Activated T-cell treated with anti-CD3 and anti-CD28 coated beads, Interleukin-2, amount 50 U/mL, for 72 hours (primary cell): ENCODE results near the gene HPSE2. TPM values are rescaled to one million over a fixed set of nuclear protein-coding genes. Genes with fewer than 3 reads are reported as not detected.

ENCODE experiments used
- ATAC-seq, 2 donors: fragments of 150-1000 bp; cut with Tn5 transposase; replicated peaks in 1 of 2; 2 replicates each; pipeline ENCODE4 v1.10.0; 2021; ENCODE audit warnings: moderate library complexity in 2 of 2, mild to moderate bottlenecking in 1 of 2
- DNase-seq, 2 donors: peaks; one replicate each; pipeline ENCODE4 v3.0.0; 2021 to 2022; ENCODE audit warnings: mixed read lengths in 1 of 2
- H3K27ac Mint-ChIP-seq: one replicate; pipeline ENCODE4 v1.8.0; 2022; ENCODE audit warnings: mild to moderate bottlenecking, moderate library complexity, mixed read lengths
- H3K27me3 Mint-ChIP-seq: one replicate; pipeline ENCODE4 v1.8.0; 2022; ENCODE audit warnings: low read depth, mixed read lengths
- H3K36me3 Mint-ChIP-seq, 2 donors: one replicate each; pipeline ENCODE4 v1.8.0; 2022; ENCODE audit warnings: mixed read lengths in 2 of 2, mild to moderate bottlenecking in 1 of 2; ENCODE audit not compliant: insufficient read depth in 2 of 2
- H3K4me1 Mint-ChIP-seq: one replicate; pipeline ENCODE4 v1.8.0; 2022; ENCODE audit warnings: low read depth, mixed read lengths
- H3K4me3 Mint-ChIP-seq, 2 donors: one replicate each; pipeline ENCODE4 v1.8.0; 2022; ENCODE audit warnings: mild to moderate bottlenecking in 2 of 2, mixed read lengths in 2 of 2, moderate library complexity in 2 of 2
- H3K9me3 Mint-ChIP-seq, 2 donors: one replicate each; pipeline ENCODE4 v1.8.0; 2022; ENCODE audit warnings: mixed read lengths in 2 of 2
- total RNA-seq, 2 donors: library from RNA; stranded (reverse); gene quantifications; one replicate each; pipeline ENCODE4 v1.2.3, GENCODE V29; 2022

Gene HPSE2
- total RNA-seq, 2 donors from 2014 or later = not detected

DNA sequence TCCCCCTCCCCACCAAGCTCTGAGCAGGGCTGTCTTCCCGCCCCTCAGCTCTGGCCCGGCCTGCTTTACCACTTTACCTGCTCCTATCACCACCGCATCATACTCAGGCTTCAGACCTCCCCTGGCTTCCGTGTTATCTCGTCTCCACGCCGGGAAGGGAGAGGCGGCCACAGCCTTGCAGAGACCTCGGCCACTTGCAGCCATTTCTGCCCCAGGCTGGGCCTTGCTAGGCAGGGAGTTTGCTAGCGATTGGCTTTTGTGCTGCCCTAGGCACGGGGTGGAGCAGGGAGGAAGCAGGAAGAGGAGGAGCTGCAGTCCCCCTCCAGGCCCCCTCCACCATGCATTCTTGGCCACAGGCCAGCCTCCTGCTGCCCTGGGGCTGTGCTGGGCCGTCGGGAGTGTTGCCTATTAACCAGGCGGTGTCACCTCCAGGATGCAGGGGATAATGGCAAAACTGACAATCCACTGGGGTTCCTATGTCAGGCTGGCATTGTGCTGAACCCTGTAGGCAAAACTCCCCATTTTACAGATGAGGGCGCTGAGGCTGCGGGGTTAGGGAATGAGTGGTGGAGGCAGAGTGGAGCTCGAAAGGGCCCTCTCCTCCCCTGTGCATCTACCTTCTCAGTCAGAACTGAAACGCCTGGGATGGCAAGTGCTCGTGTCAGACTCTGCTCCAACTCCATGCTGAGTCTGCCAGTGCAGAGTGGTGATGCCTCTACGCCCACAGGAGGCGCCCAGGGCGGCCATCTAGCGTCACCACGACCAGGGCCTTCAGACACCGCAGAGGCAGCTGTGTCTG is 820.5 kb downstream of the HPSE2 start, which contains the start of gene PYROXD2:
Gene PYROXD2 (minus strand): TSS at position 251 of the 799 bp plus-strand sequence. CDS start 47 bp downstream, at position 204.
- peak; percentile 33 to 63 for DNase-seq
- Mint-ChIP-seq H3K9me3 (no peaks in the 10 kb centered on the region), H3K27me3 (no peaks in the 10 kb centered on the region), H3K27ac (peak within 1 kb of the TSS; percentile 78), H3K4me3 (peak within 1 kb of the TSS; percentile 83 to 86), H3K36me3 (peaks cover 0 to 2% of the 10 kb centered on the region in 2 donors), H3K4me1 (peaks cover 9% of the 10 kb centered on the region)
- peak; percentile 80 to 87 for ATAC-seq

DNA sequence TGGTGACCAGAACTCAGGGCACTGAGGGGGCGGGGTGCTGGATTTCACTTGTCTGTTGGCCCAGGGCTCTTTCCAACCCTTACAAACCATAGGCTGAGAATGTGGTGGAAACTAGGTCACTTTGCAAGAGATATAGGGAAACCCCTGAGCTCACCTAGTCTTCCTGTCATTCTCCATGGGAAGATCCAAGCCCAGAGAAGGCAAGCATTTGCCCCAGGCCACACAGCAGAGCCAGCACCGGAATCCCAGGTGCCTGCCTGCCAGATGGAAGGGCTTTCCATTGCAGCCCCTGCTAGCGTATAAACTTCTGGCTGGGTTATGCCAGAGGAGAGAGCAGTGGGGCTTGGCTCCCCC is 821.1 kb downstream of the HPSE2 start:
- Mint-ChIP-seq H3K4me3 (peak overlapping the region; percentile 83 to 86), H3K4me1 (peaks cover 9% of the 10 kb centered on the region), H3K36me3 (no peaks in the 10 kb centered on the region), H3K9me3 (no peaks in the 10 kb centered on the region), H3K27me3 (no peaks in the 10 kb centered on the region), H3K27ac (peak overlapping the region; percentile 34)
- ATAC-seq (no peak), DNase-seq (no peak)

DNA sequence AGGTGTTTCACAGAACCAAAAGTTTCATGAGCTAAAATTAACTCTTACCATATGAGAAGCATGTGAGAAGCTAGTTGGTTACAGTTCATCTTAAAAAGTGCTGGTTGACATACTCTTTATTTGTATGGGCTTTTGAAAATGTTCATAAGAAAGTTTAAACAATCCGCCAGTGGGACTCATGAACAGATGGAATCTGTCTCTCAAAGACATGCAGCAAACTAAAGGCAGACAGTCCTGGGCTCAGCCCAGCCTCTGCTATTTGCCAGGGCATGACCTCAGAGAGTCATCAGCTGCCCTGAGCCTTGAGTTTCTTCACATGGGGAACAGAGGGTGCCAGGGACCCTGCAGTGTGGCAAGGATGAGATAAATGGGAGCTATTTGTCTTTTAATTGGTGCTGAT is 823.9 kb downstream of the HPSE2 start:
- ATAC-seq (no peak), DNase-seq (no peak)
- Mint-ChIP-seq H3K27ac (no peak overlapping the region), H3K4me3 (no peak overlapping the region), H3K27me3 (no peaks in the 10 kb centered on the region), H3K9me3 (no peaks in the 10 kb centered on the region), H3K4me1 (peaks cover 9% of the 10 kb centered on the region), H3K36me3 (no peaks in the 10 kb centered on the region)

DNA sequence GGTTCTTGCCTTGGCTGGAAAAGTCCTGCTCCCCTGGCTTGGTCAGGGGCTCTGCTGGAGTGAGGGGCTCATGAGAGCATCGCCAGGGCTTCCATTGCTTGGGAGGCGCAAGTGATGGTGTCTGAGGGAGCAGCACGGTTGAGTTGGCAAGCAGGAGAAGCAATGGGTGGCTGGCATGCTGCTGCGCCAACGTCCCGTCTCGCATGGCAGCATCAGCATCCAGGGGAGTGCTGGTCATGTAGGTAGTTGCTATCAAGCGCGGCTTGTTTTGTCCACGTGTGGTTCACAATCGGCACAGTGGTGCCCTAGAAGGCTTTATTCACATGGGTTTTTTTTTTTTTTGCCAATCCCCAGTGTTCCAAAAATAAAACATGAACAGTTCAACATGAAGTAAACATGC is 824.5 kb downstream of the HPSE2 start:
- Mint-ChIP-seq H3K36me3 (no peaks in the 10 kb centered on the region), H3K4me1 (peaks cover 9% of the 10 kb centered on the region), H3K4me3 (no peak overlapping the region), H3K9me3 (no peaks in the 10 kb centered on the region), H3K27me3 (no peaks in the 10 kb centered on the region), H3K27ac (no peak overlapping the region)
- DNase-seq (no peak), ATAC-seq (no peak)

DNA sequence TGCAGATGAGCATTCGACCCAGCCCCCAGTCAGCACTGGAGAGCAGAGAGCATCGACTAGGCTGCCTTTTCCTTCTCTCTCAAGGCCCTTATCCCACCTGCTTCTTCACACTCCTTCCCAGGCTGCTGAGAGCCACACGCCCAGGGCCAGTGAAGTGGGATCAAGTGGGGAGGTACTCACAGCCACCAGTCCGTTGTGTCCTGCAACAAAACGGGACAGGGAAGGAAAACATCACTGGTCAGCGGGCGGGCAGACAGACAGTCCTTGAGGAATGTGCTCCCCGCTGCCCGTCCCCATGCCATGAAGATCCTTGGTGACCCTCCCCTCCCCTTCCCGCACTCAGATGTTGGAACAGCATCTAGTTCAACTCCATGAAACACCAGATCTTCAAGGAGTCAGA is 824.9 kb downstream of the HPSE2 start:
- DNase-seq (no peak), ATAC-seq (no peak)
- H3K27ac Mint-ChIP-seq = no peak overlapping the region
- no peaks in the 10 kb centered on the region for H3K27me3 Mint-ChIP-seq
- H3K9me3 Mint-ChIP-seq = no peaks in the 10 kb centered on the region
- no peaks in the 10 kb centered on the region for H3K36me3 Mint-ChIP-seq
- no peak overlapping the region for H3K4me3 Mint-ChIP-seq
- peaks cover 9% of the 10 kb centered on the region for H3K4me1 Mint-ChIP-seq

DNA sequence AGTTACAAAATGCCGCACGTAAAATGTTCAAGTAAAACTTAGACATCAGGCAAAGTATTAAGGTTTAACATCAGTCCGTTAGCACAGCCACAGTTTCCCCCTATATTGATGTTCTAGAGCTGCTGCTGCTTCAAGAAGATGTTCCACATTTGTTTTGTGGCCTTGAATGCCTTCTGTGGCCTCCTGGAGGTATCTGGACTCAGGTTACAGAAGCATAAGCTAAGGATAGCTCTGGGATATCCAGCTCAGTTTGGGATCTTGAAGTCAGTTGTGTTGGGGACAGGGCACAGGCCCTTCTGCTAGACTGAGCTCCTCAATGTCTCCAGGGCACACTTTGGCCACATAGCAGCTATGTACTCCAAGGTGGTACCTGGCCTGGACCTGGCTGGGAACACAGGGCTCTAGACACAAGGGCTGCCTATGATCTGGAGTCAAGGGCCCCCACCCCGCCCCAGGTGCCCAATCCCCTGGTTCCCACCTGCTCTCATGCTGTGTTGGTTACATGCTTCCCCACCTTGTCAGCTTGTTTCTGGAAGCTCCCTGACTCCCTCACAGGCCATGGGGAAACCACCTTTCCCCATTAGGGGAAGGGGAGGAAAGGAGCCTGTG is 825.4 kb downstream of the HPSE2 start:
- ATAC-seq (no peak), DNase-seq (no peak)
- Mint-ChIP-seq H3K4me1 (peaks cover 12% of the 10 kb centered on the region), H3K27ac (no peak overlapping the region), H3K4me3 (no peak overlapping the region), H3K9me3 (no peaks in the 10 kb centered on the region), H3K36me3 (no peaks in the 10 kb centered on the region), H3K27me3 (no peaks in the 10 kb centered on the region)

DNA sequence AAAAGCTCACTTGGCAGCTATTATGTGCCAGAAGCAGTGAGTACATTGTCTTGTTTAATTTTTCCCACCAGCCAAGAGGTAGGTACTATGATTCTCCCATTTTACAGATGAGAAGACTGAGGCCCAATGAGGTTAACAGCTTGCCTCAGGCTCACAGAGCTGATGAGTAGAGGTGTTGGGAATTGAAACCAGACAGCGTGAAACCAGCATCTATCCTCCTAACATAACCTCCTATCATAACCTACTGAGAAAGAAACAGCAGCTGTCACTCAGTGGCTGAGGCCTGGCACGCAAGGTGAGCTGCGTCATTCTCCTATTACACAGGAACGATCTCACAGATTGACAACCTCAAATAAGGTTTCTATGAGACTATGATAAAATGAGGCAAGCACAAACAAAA is 826.9 kb downstream of the HPSE2 start:
- DNase-seq (no peak), ATAC-seq (peak in 1 of 2 donors; percentile 33)
- Mint-ChIP-seq H3K4me3 (no peak overlapping the region), H3K4me1 (peaks cover 17% of the 10 kb centered on the region), H3K9me3 (no peaks in the 10 kb centered on the region), H3K36me3 (no peaks in the 10 kb centered on the region), H3K27ac (no peak overlapping the region), H3K27me3 (no peaks in the 10 kb centered on the region)

DNA sequence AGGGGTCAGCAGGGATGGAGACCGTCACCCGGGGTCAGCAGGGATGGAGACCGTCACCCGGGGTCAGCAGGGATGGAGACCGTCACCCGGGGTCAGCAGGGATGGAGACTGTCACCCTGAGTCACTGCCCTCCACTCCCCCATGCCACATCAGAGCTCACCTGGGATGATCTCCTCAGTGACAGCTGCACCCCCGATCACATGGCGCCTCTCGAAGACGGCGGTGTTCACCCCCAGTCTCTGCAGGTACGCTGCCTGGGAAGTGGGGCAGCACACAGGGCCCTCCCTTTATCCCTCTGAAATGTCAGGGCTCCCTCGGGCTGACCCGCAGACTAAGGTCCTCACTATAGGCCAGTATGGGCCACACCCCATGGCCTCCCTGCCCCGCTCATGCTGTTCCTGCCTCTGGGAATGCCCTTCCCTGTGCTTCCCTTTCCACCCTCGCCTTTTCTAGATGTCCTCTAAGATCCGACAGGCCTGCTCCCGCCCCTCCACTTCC is 827.9 kb downstream of the HPSE2 start:
- Mint-ChIP-seq H3K9me3 (no peaks in the 10 kb centered on the region), H3K4me3 (no peak overlapping the region), H3K4me1 (peaks cover 23% of the 10 kb centered on the region), H3K36me3 (peaks cover 0 to 4% of the 10 kb centered on the region in 2 donors), H3K27ac (no peak overlapping the region), H3K27me3 (no peaks in the 10 kb centered on the region)
- DNase-seq (no peak), ATAC-seq (no peak)

Other genes starting within 250 kb of the HPSE2 start
- under 1 TPM; 0.25 to 0.31 TPM for gene CNNM1, start 93.5 kb upstream of the HPSE2 start, total RNA-seq
- 100 to 1,000 TPM; 101 to 103 TPM for gene GOT1, start 194.8 kb upstream of the HPSE2 start, total RNA-seq